H9 (cell line): ENCODE measurements around the gene RAB3IP. TPM values are rescaled to one million over a fixed set of nuclear protein-coding genes. Genes with fewer than 3 reads are reported as not detected.

Source experiments
- DNase-seq: peaks from one replicate; pipeline ENCODE4 v3.0.0-alpha.2; 2017
- H2AFZ ChIP-seq: one replicate; pipeline ENCODE4 v1.6.1; 2013; ENCODE audit warnings: mild to moderate bottlenecking, low read length, control low read depth, moderate library complexity
- H2AK5ac ChIP-seq: 2 replicates; pipeline ENCODE4 v1.6.1; 2013; ENCODE audit warnings: low read length, control low read depth, mixed read lengths; ENCODE audit not compliant: insufficient read length
- H2BK120ac ChIP-seq: one replicate; pipeline ENCODE4 v1.6.1; 2013; ENCODE audit warnings: low read depth, mild to moderate bottlenecking, low read length, control low read depth, inconsistent platforms; ENCODE audit not compliant: poor library complexity, severe bottlenecking
- H2BK12ac ChIP-seq: 2 replicates; pipeline ENCODE4 v1.6.1; 2013; ENCODE audit warnings: low read length, control low read depth, mixed read lengths, low read depth; ENCODE audit not compliant: insufficient read length
- H2BK15ac ChIP-seq: 2 replicates; pipeline ENCODE4 v1.6.1; 2013; ENCODE audit warnings: low read depth, low read length, control low read depth
- H2BK20ac ChIP-seq: one replicate; pipeline ENCODE4 v1.6.1; 2013; ENCODE audit warnings: low read depth, mild to moderate bottlenecking, low read length, control low read depth, inconsistent platforms; ENCODE audit not compliant: poor library complexity, severe bottlenecking
- H2BK5ac ChIP-seq: 2 replicates; pipeline ENCODE4 v1.6.1; 2013; ENCODE audit warnings: low read length, control low read depth, mixed read lengths; ENCODE audit not compliant: insufficient read length
- H3K14ac ChIP-seq: 2 replicates; pipeline ENCODE4 v1.6.1; 2013; ENCODE audit warnings: low read length, control low read depth; ENCODE audit not compliant: insufficient read depth
- H3K18ac ChIP-seq: 2 replicates; pipeline ENCODE4 v1.6.1; 2013; ENCODE audit warnings: low read depth, mild to moderate bottlenecking, mixed read lengths, low read length, control low read depth; ENCODE audit not compliant: insufficient read length
- H3K23ac ChIP-seq: 2 replicates; pipeline ENCODE4 v1.6.1; 2013; ENCODE audit warnings: low read length, control low read depth, mixed read lengths, low read depth; ENCODE audit not compliant: insufficient read length
- H3K23me2 ChIP-seq: 2 replicates; pipeline ENCODE4 v1.6.1; 2013; ENCODE audit warnings: low read depth, mild to moderate bottlenecking, mixed read lengths, low read length, control low read depth; ENCODE audit not compliant: insufficient read length, poor library complexity, severe bottlenecking
- H3K27ac ChIP-seq: 2 replicates; pipeline ENCODE4 v1.5.1; 2013; ENCODE audit warnings: low read length, control low read depth, mixed read lengths, low read depth; ENCODE audit not compliant: insufficient read length
- H3K27me3 ChIP-seq: 2 replicates; pipeline ENCODE4 v1.6.1; 2013; ENCODE audit warnings: low read length, control low read depth, inconsistent platforms; ENCODE audit not compliant: insufficient read depth
- H3K4ac ChIP-seq: 2 replicates; pipeline ENCODE4 v1.6.1; 2013; ENCODE audit warnings: low read depth, mild to moderate bottlenecking, control low read depth, inconsistent platforms, low read length, moderate library complexity
- H3K4me1 ChIP-seq: 2 replicates; pipeline ENCODE4 v1.6.1; 2013; ENCODE audit warnings: low read length, control low read depth, inconsistent platforms; ENCODE audit not compliant: insufficient read depth
- H3K4me2 ChIP-seq: 2 replicates; pipeline ENCODE4 v1.6.1; 2013; ENCODE audit warnings: low read length, control low read depth, mixed read lengths; ENCODE audit not compliant: insufficient read length, insufficient read depth
- H3K56ac ChIP-seq: 2 replicates; pipeline ENCODE4 v1.6.1; 2013; ENCODE audit warnings: low read depth, mild to moderate bottlenecking, mixed read lengths, low read length, control low read depth; ENCODE audit not compliant: insufficient read length
- H3K79me1 ChIP-seq: 2 replicates; pipeline ENCODE4 v1.6.1; 2013; ENCODE audit warnings: low read depth, mild to moderate bottlenecking, moderate library complexity, low read length, control low read depth, inconsistent platforms; ENCODE audit not compliant: insufficient read depth, poor library complexity, severe bottlenecking
- H3K79me2 ChIP-seq: 2 replicates; pipeline ENCODE4 v1.6.1; 2013; ENCODE audit warnings: low read length, control low read depth, inconsistent platforms; ENCODE audit not compliant: insufficient read depth
- H3K9ac ChIP-seq: 2 replicates; pipeline ENCODE4 v1.6.1; 2013; ENCODE audit warnings: low read length, control low read depth, mixed read lengths; ENCODE audit not compliant: insufficient read length; ENCODE audit errors: extremely low read depth
- H3K9me3 ChIP-seq: one replicate; pipeline ENCODE4 v1.6.1; 2013; ENCODE audit warnings: low read depth, low read length, inconsistent platforms; ENCODE audit not compliant: control insufficient read depth
- H3T11ph ChIP-seq: one replicate; pipeline ENCODE4 v1.6.1; 2013; ENCODE audit warnings: mild to moderate bottlenecking, low read length, control low read depth, inconsistent platforms
- H4K20me1 ChIP-seq: one replicate; pipeline ENCODE4 v1.6.1; 2013; ENCODE audit not compliant: control insufficient read depth, insufficient read length, insufficient read depth
- H4K5ac ChIP-seq: 2 replicates; pipeline ENCODE4 v1.6.1; 2013; ENCODE audit warnings: low read depth, mild to moderate bottlenecking, mixed read lengths, low read length, control low read depth; ENCODE audit not compliant: insufficient read length
- H4K8ac ChIP-seq: replicated peaks from 2 replicates; pipeline ENCODE4 v1.6.1; 2013; ENCODE audit warnings: low read length, control low read depth, mixed read lengths, low read depth; ENCODE audit not compliant: insufficient read length
- H4K91ac ChIP-seq: 2 replicates; pipeline ENCODE4 v1.6.1; 2013; ENCODE audit warnings: low read depth, mild to moderate bottlenecking, moderate library complexity, mixed read lengths, low read length, control low read depth; ENCODE audit not compliant: insufficient read length
- H3K27ac Mint-ChIP-seq, 3 experiments: 2 replicates in 2 of 3; 3 replicates in 1 of 3; pipeline ENCODE4 v1.8.0; 2020 to 2021; ENCODE audit warnings: mixed read lengths in 3 of 3, mild to moderate bottlenecking in 1 of 3, moderate library complexity in 1 of 3
- H3K27me3 Mint-ChIP-seq: 2 replicates; pipeline ENCODE4 v1.8.0; 2021; ENCODE audit warnings: low read depth, mild to moderate bottlenecking, moderate library complexity, mixed read lengths
- H3K36me3 Mint-ChIP-seq, 3 experiments: 2 replicates in 2 of 3; 3 replicates in 1 of 3; pipeline ENCODE4 v1.8.0; 2020 to 2021; ENCODE audit warnings: low read depth in 3 of 3, mixed read lengths in 3 of 3; ENCODE audit not compliant: insufficient read depth in 1 of 3
- H3K4me1 Mint-ChIP-seq, 2 experiments: 2 replicates each; pipeline ENCODE4 v1.8.0; 2020; ENCODE audit warnings: mixed read lengths in 2 of 2
- H3K4me3 Mint-ChIP-seq, 2 experiments: 2 replicates in 1 of 2; 3 replicates in 1 of 2; pipeline ENCODE4 v1.8.0; 2020 to 2021; ENCODE audit warnings: mild to moderate bottlenecking in 2 of 2, mixed read lengths in 2 of 2, moderate library complexity in 1 of 2
- H3K9me3 Mint-ChIP-seq, 2 experiments: 2 replicates in 1 of 2; 3 replicates in 1 of 2; pipeline ENCODE4 v1.8.0; 2020; ENCODE audit warnings: mild to moderate bottlenecking in 2 of 2, mixed read lengths in 2 of 2, moderate library complexity in 1 of 2
- CTCF ChIP-seq: fragments of 200-600 bp; sonication (generic); conservative IDR thresholded peaks from 3 replicates; pipeline ENCODE4 v1.8.0; 2021; ENCODE audit warnings: antibody characterized with exemption, mild to moderate bottlenecking
- WGBS: extraction: QIAGEN DNeasy Blood & Tissue Kit; methylation state at CpG from one replicate; pipeline ENCODE4 v1.1.7; 2013; ENCODE audit warnings: missing lambda C conversion rate, low lambda C conversion rate, mixed read lengths; ENCODE audit not compliant: insufficient read length; ENCODE audit errors: extremely low coverage; 5-methylcytosine and 5-hydroxymethylcytosine counted together
- total RNA-seq: library from RNA; stranded (reverse); gene quantifications from 2 replicates; pipeline ENCODE4 v1.2.1, GENCODE V29; 2021

RAB3IP gene
- total RNA-seq, 1 experiment from 2014 or later: 45.5 TPM

GRCh38 chr12:69837191-69837590 lies 98.5 kb downstream of the RAB3IP start:
- H3K4ac ChIP-seq: no peak overlapping the region
- H3K79me1 ChIP-seq: no peaks in the 10 kb centered on the region
- no peak overlapping the region for H4K5ac ChIP-seq
- H3K23ac ChIP-seq: no peak overlapping the region
- no peaks in the 10 kb centered on the region for H3K9me3 ChIP-seq
- no peak overlapping the region for H2BK5ac ChIP-seq
- H3K27me3 ChIP-seq: no peaks in the 10 kb centered on the region
- no peak for TF ChIP-seq CTCF
- no peaks in the 10 kb centered on the region for H3K79me2 ChIP-seq
- no peaks in the 10 kb centered on the region for H4K20me1 ChIP-seq
- H2BK120ac ChIP-seq: no peak overlapping the region
- H4K8ac ChIP-seq: no peak overlapping the region
- no peak overlapping the region for H3K18ac ChIP-seq
- peaks cover 3% of the 10 kb centered on the region in 2 experiments; a peak in 3 of 4 replicates for H3K4me1 Mint-ChIP-seq
- H2BK12ac ChIP-seq: no peak overlapping the region
- no peak overlapping the region for H2AFZ ChIP-seq
- H2AK5ac ChIP-seq: no peak overlapping the region
- H3K27ac Mint-ChIP-seq: no peak overlapping the region
- H3K23me2 ChIP-seq: no peaks in the 10 kb centered on the region
- no peak overlapping the region for H3K9ac ChIP-seq
- H3K27ac ChIP-seq: no peak overlapping the region
- H3T11ph ChIP-seq: no peak overlapping the region
- no peak overlapping the region for H2BK15ac ChIP-seq
- WGBS: no CpG with 5 or more reads among the region's 4 CpGs
- no peak overlapping the region for H4K91ac ChIP-seq
- H3K27me3 Mint-ChIP-seq: no peaks in the 10 kb centered on the region; the same call in 1 of the 2 replicates
- H2BK20ac ChIP-seq: no peak overlapping the region
- no peaks in the 10 kb centered on the region for H3K4me1 ChIP-seq
- no peak overlapping the region for H3K4me2 ChIP-seq
- no peak overlapping the region for H3K56ac ChIP-seq
- no peak overlapping the region for H3K14ac ChIP-seq
- DNase-seq: no peak
- H3K9me3 Mint-ChIP-seq: no peaks in the 10 kb centered on the region; a peak in 1 of 5 replicates
- no peak overlapping the region for H3K4me3 Mint-ChIP-seq
- H3K36me3 Mint-ChIP-seq: no peaks in the 10 kb centered on the region
